HL-60 (cell line): ENCODE results near the gene ZNF618.

ENCODE experiments used
- DNase-seq, 2 experiments: peaks; one replicate each; pipeline ENCODE4 v3.0.0-alpha.2; 2010 to 2020; ENCODE audit warnings: low read depth in 1 of 2, low spot score in 1 of 2
- H3K27ac ChIP-seq: fragments of 250-450 bp; sonication (Bioruptor Pico); replicated peaks from 2 replicates; pipeline ENCODE4 v1.5.1; 2020; ENCODE audit warnings: mild to moderate bottlenecking, moderate library complexity
- H3K27me3 ChIP-seq: fragments of 250-450 bp; sonication (Bioruptor Pico); 2 replicates; pipeline ENCODE4 v1.5.1; 2021; ENCODE audit warnings: mild to moderate bottlenecking, moderate library complexity; ENCODE audit not compliant: insufficient read depth, poor library complexity, severe bottlenecking
- H3K4me3 ChIP-seq: replicated peaks from 2 replicates; pipeline ENCODE4 v1.5.1; 2011; ENCODE audit warnings: mild to moderate bottlenecking, control low read depth, low read length; ENCODE audit not compliant: insufficient read depth
- CTCF ChIP-seq: IDR thresholded peaks from one replicate; pipeline ENCODE4 v1.5.1; 2011; ENCODE audit warnings: low read length, control low read depth, inconsistent platforms; ENCODE audit not compliant: insufficient read depth
- GABPA ChIP-seq: IDR thresholded peaks from 2 replicates; pipeline ENCODE4 v1.6.1; 2012; ENCODE audit warnings: low read depth
- POLR2AphosphoS5 ChIP-seq: IDR thresholded peaks from 2 replicates; pipeline ENCODE4 v1.6.1; 2012; ENCODE audit warnings: low read depth
- REST ChIP-seq: IDR thresholded peaks from 2 replicates; pipeline ENCODE4 v1.6.1; 2012; ENCODE audit warnings: low read depth; ENCODE audit not compliant: insufficient replicate concordance
- SPI1 ChIP-seq: IDR thresholded peaks from 2 replicates; pipeline ENCODE4 v1.6.1; 2012; ENCODE audit warnings: low read depth, mild to moderate bottlenecking, borderline replicate concordance

Gene ZNF618

GRCh38 chr9:114078781-114079156 is 202.7 kb downstream of the ZNF618 start:
- Histone ChIP-seq H3K27ac (no peak overlapping the region), H3K27me3 (no peaks in the 10 kb centered on the region), H3K4me3 (no peak overlapping the region)
- no peak for DNase-seq
- TF ChIP-seq REST (no peak), POLR2AphosphoS5 (no peak), SPI1 (no peak), CTCF (no peak), GABPA (no peak)

- Histone ChIP-seq H3K27ac (no peak overlapping the region), H3K27me3 (no peaks in the 10 kb centered on the region), H3K4me3 (no peak overlapping the region)
- TF ChIP-seq CTCF = no peak
- no peak for DNase-seq
Measured at GRCh38 chr9:114080195-114080772, 204.2 kb downstream of the ZNF618 start.

GRCh38 chr9:114080773-114081440 is 204.8 kb downstream of the ZNF618 start:
- TF ChIP-seq SPI1 (no peak), GABPA (no peak), REST (no peak), CTCF (no peak), POLR2AphosphoS5 (no peak)
- H3K27ac ChIP-seq = no peak overlapping the region

More at GRCh38 chr9:114080773-114081440, 204.8 kb downstream of the ZNF618 start:
- Histone ChIP-seq H3K4me3 (no peak overlapping the region), H3K27me3 (no peaks in the 10 kb centered on the region)
- DNase-seq = no peak
